ENCODE measurements around the gene DOCK4.

The DOCK4 gene

GRCh38 chr7:112152186-112152585 is 54.0 kb downstream of the DOCK4 start:
- no peak overlapping the region for H3K27ac Mint-ChIP-seq
- no peaks in the 10 kb centered on the region for H3K27me3 Mint-ChIP-seq (ENCODE audit: low read depth, poor library complexity)
- no peak for TF ChIP-seq CTCF (IDR thresholded peaks at IDR 0.05)
- H3K4me3 Mint-ChIP-seq = no peak overlapping the region
- H3K36me3 Mint-ChIP-seq (ENCODE audit: low read depth) = no peaks in the 10 kb centered on the region
- H3K4me1 Mint-ChIP-seq = peaks cover 14% of the 10 kb centered on the region
- no peaks in the 10 kb centered on the region for H3K9me3 Mint-ChIP-seq
- no peak for DNase-seq

GRCh38 chr7:112150823-112151641 is 55.2 kb downstream of the DOCK4 start:
- H3K27ac Mint-ChIP-seq = no peak overlapping the region
- TF ChIP-seq CTCF (IDR thresholded peaks at IDR 0.05) = no peak
- H3K4me3 Mint-ChIP-seq = no peak overlapping the region
- H3K4me1 Mint-ChIP-seq = peaks cover 14% of the 10 kb centered on the region
- DNase-seq = no peak
- H3K36me3 Mint-ChIP-seq (ENCODE audit: low read depth) = no peaks in the 10 kb centered on the region
- H3K27me3 Mint-ChIP-seq (ENCODE audit: low read depth, poor library complexity) = no peaks in the 10 kb centered on the region
- H3K9me3 Mint-ChIP-seq = no peaks in the 10 kb centered on the region

- Mint-ChIP-seq H3K4me3 (no peak overlapping the region), H3K27ac (no peak overlapping the region), H3K27me3 (ENCODE audit: low read depth, poor library complexity) (no peaks in the 10 kb centered on the region), H3K4me1 (peaks cover 14% of the 10 kb centered on the region), H3K9me3 (no peaks in the 10 kb centered on the region), H3K36me3 (ENCODE audit: low read depth) (no peaks in the 10 kb centered on the region)
- DNase-seq = no peak
- TF ChIP-seq CTCF (IDR thresholded peaks at IDR 0.05) = no peak
Measured at GRCh38 chr7:112149734-112150133, 56.5 kb downstream of the DOCK4 start.

- Mint-ChIP-seq H3K36me3 (ENCODE audit: low read depth) (no peaks in the 10 kb centered on the region), H3K4me1 (peaks cover 25% of the 10 kb centered on the region), H3K9me3 (no peaks in the 10 kb centered on the region), H3K27me3 (ENCODE audit: low read depth, poor library complexity) (no peaks in the 10 kb centered on the region), H3K27ac (peak overlapping the region; percentile 52), H3K4me3 (no peak overlapping the region)
- DNase-seq = no peak
- TF ChIP-seq CTCF (IDR thresholded peaks at IDR 0.05) = no peak
Measured at GRCh38 chr7:112147793-112148361, 58.3 kb downstream of the DOCK4 start.

GRCh38 chr7:112145206-112145605 is 61.0 kb downstream of the DOCK4 start:
- Mint-ChIP-seq H3K27me3 (ENCODE audit: low read depth, poor library complexity) (no peaks in the 10 kb centered on the region), H3K36me3 (ENCODE audit: low read depth) (no peaks in the 10 kb centered on the region), H3K4me3 (no peak overlapping the region), H3K27ac (no peak overlapping the region), H3K9me3 (no peaks in the 10 kb centered on the region), H3K4me1 (peaks cover 19% of the 10 kb centered on the region)
- no peak for DNase-seq
- no peak for TF ChIP-seq CTCF (IDR thresholded peaks at IDR 0.05)
